ENCODE results near the gene APC2. TPM values are rescaled to one million over a fixed set of nuclear protein-coding genes. Genes with fewer than 3 reads are reported as not detected.

The APC2 gene
- total RNA-seq: 0.05 and 0.47 TPM in 2 replicates

- DNase-seq (ENCODE audit: extremely low read depth, low read depth, low spot score): no peak
Observed at GRCh38 chr19:1449467-1450442, at the start of gene APC2. Gene APC2, plus strand, starts transcription at chr19:1450121. Its CDS starts 2,881 bp downstream, at chr19:1453002.

- no peak for DNase-seq (ENCODE audit: extremely low read depth, low read depth, low spot score)
Observed at GRCh38 chr19:1400281-1401137, 49.4 kb upstream of the APC2 start.

- DNase-seq (ENCODE audit: extremely low read depth, low read depth, low spot score): no peak
Observed at GRCh38 chr19:1401138-1401888, 48.6 kb upstream of the APC2 start, which contains the start of gene GAMT. Gene GAMT, minus strand, starts transcription at chr19:1401542. Its CDS starts 66 bp downstream, at chr19:1401476.

GRCh38 chr19:1401889-1402217, 48.1 kb upstream of the APC2 start:
- no peak for DNase-seq (ENCODE audit: extremely low read depth, low read depth, low spot score)

- no peak for DNase-seq (ENCODE audit: extremely low read depth, low read depth, low spot score)
Observed at GRCh38 chr19:1402411-1403070, 47.4 kb upstream of the APC2 start.

- peak; percentile 50 for DNase-seq (ENCODE audit: extremely low read depth, low read depth, low spot score)
Observed at GRCh38 chr19:1406774-1407527, 43.0 kb upstream of the APC2 start.

- no peak for DNase-seq (ENCODE audit: extremely low read depth, low read depth, low spot score)
Observed at GRCh38 chr19:1407528-1408299, 42.2 kb upstream of the APC2 start, which contains the start of gene DAZAP1. Gene DAZAP1, plus strand, starts transcription at chr19:1407586. Its CDS starts 188 bp downstream, at chr19:1407774.

- no peak for DNase-seq (ENCODE audit: extremely low read depth, low read depth, low spot score)
Observed at GRCh38 chr19:1408300-1409203, 41.4 kb upstream of the APC2 start.

GRCh38 chr19:1409204-1410005, 40.5 kb upstream of the APC2 start:
- no peak for DNase-seq (ENCODE audit: extremely low read depth, low read depth, low spot score)

- no peak for DNase-seq (ENCODE audit: extremely low read depth, low read depth, low spot score)
Observed at GRCh38 chr19:1410136-1410786, 39.7 kb upstream of the APC2 start.

- DNase-seq (ENCODE audit: extremely low read depth, low read depth, low spot score): no peak
Observed at GRCh38 chr19:1410789-1411188, 39.1 kb upstream of the APC2 start.

- no peak for DNase-seq (ENCODE audit: extremely low read depth, low read depth, low spot score)
Observed at GRCh38 chr19:1411255-1412191, 38.4 kb upstream of the APC2 start.

GRCh38 chr19:1412323-1412923, 37.5 kb upstream of the APC2 start:
- no peak for DNase-seq (ENCODE audit: extremely low read depth, low read depth, low spot score)

- DNase-seq (ENCODE audit: extremely low read depth, low read depth, low spot score): no peak
Observed at GRCh38 chr19:1412995-1413800, 36.7 kb upstream of the APC2 start.

Measured in glomerular endothelial cell (primary cell).